PFSK-1 (cell line): ENCODE results near the gene TBX2.

Source experiments
- POLR2AphosphoS5 ChIP-seq: IDR thresholded peaks from 2 replicates; pipeline ENCODE4 v1.6.1; 2012; ENCODE audit warnings: low read depth, mild to moderate bottlenecking, control low read depth, low read length, moderate library complexity
- REST ChIP-seq, 2 experiments: IDR thresholded peaks; 2 replicates each; pipeline versions ENCODE4 v1.6.1 to v1.8.0; 2011 to 2012; ENCODE audit warnings: low read depth in 2 of 2, low read length in 2 of 2, control low read depth in 1 of 2, inconsistent platforms in 1 of 2, mild to moderate bottlenecking in 1 of 2, moderate library complexity in 1 of 2; ENCODE audit not compliant: insufficient read depth in 1 of 2
- SIN3A ChIP-seq: IDR thresholded peaks from 2 replicates; pipeline ENCODE4 v1.6.1; 2012; ENCODE audit warnings: mild to moderate bottlenecking, low read length, moderate library complexity, borderline replicate concordance; ENCODE audit not compliant: insufficient read depth

GRCh38 chr17:61411261-61412142 lies 11.9 kb downstream of the TBX2 start:
- no peak for TF ChIP-seq POLR2AphosphoS5
- TF ChIP-seq REST (IDR thresholded peaks at IDR 0.05; ENCODE audit: insufficient read depth in 1 of 2, low read depth in 2 of 2, low read length in 2 of 2) = no peak
- no peak for TF ChIP-seq SIN3A
